Inflammatory macrophage treated with lipopolysaccharide for 4 hours (primary cell): ENCODE data around the gene SMOC1.
"Not testable (repeated sequence)": the region's sequence is repeated elsewhere in the genome, so short reads cannot be mapped to it uniquely, and the experiment has no call there.

Source experiments
- DNase-seq: peaks from one replicate; pipeline ENCODE4 v3.0.0-alpha.2; 2020

Gene SMOC1

GRCh38 chr14:69901113-69901951 is 22.1 kb downstream of the SMOC1 start:
- DNase-seq, result no peak

GRCh38 chr14:69903046-69903445 is 23.8 kb downstream of the SMOC1 start:
- DNase-seq, result not testable (repeated sequence)

- no peak for DNase-seq
Observed at GRCh38 chr14:69904246-69904645, 25.0 kb downstream of the SMOC1 start.

- DNase-seq, result no peak
Observed at GRCh38 chr14:69906201-69906600, 27.0 kb downstream of the SMOC1 start.

GRCh38 chr14:69909826-69910550 is 30.8 kb downstream of the SMOC1 start:
- DNase-seq, result no peak

GRCh38 chr14:69910871-69911270 is 31.7 kb downstream of the SMOC1 start:
- DNase-seq, result no peak

- DNase-seq, result no peak
Observed at GRCh38 chr14:69913686-69914085, 34.5 kb downstream of the SMOC1 start.

- no peak for DNase-seq
Observed at GRCh38 chr14:69916396-69916795, 37.2 kb downstream of the SMOC1 start.

- DNase-seq, result no peak
Observed at GRCh38 chr14:69917287-69917686, 38.1 kb downstream of the SMOC1 start.

GRCh38 chr14:69919815-69920214 is 40.6 kb downstream of the SMOC1 start:
- no peak for DNase-seq

- no peak for DNase-seq
Observed at GRCh38 chr14:69921052-69921451, 41.8 kb downstream of the SMOC1 start.

GRCh38 chr14:69922198-69922597 is 43.0 kb downstream of the SMOC1 start:
- no peak for DNase-seq

GRCh38 chr14:69924201-69924600 is 45.0 kb downstream of the SMOC1 start:
- no peak for DNase-seq

GRCh38 chr14:69928111-69928523 is 48.9 kb downstream of the SMOC1 start:
- DNase-seq, result no peak

GRCh38 chr14:69930780-69931379 is 51.7 kb downstream of the SMOC1 start:
- no peak for DNase-seq

- no peak for DNase-seq
Observed at GRCh38 chr14:69931960-69932359, 52.7 kb downstream of the SMOC1 start.

- no peak for DNase-seq
Observed at GRCh38 chr14:69932391-69932790, 53.2 kb downstream of the SMOC1 start.

- DNase-seq, result no peak
Observed at GRCh38 chr14:69933623-69934275, 54.5 kb downstream of the SMOC1 start.

- DNase-seq, result no peak
Observed at GRCh38 chr14:69937367-69938081, 58.3 kb downstream of the SMOC1 start.

GRCh38 chr14:69938751-69939150 is 59.5 kb downstream of the SMOC1 start:
- DNase-seq, result no peak

GRCh38 chr14:69941768-69942742 is 62.8 kb downstream of the SMOC1 start:
- DNase-seq, result no peak
